ENCODE results near the gene EMC8. TPM values are rescaled to one million over a fixed set of nuclear protein-coding genes. Genes with fewer than 3 reads are reported as not detected.

The EMC8 gene
- total RNA-seq, 1 donor from 2014 or later = 20.0 TPM

DNA sequence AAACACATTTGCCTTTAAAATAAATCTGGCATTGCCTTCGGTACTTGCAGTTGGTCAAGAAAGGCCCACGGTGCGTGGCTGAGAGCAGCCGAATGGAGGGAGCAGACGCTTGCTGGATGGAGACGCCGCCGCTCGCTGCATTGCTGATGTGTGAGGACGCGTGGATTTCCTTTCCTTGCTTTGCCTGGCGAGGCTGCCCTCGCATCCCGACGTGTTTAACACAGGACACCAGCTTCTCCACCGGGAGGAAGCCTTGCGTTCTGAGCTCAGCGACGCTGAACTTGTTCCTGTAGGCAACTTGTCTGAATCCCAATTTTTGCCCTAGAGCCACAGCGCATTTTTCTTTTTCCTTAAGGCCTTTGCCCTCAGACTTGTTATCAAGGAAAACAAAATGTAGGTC lies 45.9 kb upstream of the EMC8 start:
- no peaks in the 10 kb centered on the region for H3K36me3 ChIP-seq
- ATAC-seq (no peak), DNase-seq (no peak)
- H3K27me3 ChIP-seq = peaks cover 5% of the 10 kb centered on the region
- no peak overlapping the region for H3K27ac ChIP-seq
- intact Hi-C loops (cut with DNase I) = no loop called here
- H3K9me3 ChIP-seq = no peaks in the 10 kb centered on the region
- no peak overlapping the region for H3K4me3 ChIP-seq
- peaks cover 7% of the 10 kb centered on the region for H3K4me1 ChIP-seq
- TF ChIP-seq, protein P1, sequence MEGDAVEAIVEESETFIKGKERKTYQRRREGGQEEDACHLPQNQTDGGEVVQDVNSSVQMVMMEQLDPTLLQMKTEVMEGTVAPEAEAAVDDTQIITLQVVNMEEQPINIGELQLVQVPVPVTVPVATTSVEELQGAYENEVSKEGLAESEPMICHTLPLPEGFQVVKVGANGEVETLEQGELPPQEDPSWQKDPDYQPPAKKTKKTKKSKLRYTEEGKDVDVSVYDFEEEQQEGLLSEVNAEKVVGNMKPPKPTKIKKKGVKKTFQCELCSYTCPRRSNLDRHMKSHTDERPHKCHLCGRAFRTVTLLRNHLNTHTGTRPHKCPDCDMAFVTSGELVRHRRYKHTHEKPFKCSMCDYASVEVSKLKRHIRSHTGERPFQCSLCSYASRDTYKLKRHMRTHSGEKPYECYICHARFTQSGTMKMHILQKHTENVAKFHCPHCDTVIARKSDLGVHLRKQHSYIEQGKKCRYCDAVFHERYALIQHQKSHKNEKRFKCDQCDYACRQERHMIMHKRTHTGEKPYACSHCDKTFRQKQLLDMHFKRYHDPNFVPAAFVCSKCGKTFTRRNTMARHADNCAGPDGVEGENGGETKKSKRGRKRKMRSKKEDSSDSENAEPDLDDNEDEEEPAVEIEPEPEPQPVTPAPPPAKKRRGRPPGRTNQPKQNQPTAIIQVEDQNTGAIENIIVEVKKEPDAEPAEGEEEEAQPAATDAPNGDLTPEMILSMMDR (IDR thresholded peaks at IDR 0.05) = no peak

DNA sequence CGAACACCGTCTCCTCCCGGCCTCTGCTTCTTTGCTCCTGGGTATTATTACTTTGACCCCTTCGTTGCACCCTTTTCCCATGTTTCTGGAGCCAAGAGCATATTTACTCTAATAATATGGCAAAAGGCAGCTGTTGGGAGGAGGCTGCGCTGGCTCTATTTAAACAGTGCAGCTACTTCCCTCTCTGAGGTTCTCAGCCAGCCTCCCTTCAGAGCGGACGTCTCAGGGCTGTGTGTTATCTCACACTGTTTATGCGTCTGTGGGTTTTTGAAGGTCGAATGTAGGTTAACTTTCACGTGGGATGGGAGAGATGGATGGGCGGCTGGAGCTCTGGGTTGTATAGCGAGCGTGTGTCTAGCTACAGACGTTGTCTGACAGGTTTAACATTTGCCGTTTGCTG lies 45.4 kb upstream of the EMC8 start:
- H3K27me3 ChIP-seq = peaks cover 5% of the 10 kb centered on the region
- intact Hi-C loops (cut with DNase I) = no loop called here
- no peak overlapping the region for H3K4me3 ChIP-seq
- no peaks in the 10 kb centered on the region for H3K36me3 ChIP-seq
- H3K9me3 ChIP-seq = no peaks in the 10 kb centered on the region
- no peak for DNase-seq
- ATAC-seq = peak; percentile 50
- TF ChIP-seq, protein P1 (IDR thresholded peaks at IDR 0.05) = no peak
- H3K27ac ChIP-seq = no peak overlapping the region
- peaks cover 7% of the 10 kb centered on the region for H3K4me1 ChIP-seq

DNA sequence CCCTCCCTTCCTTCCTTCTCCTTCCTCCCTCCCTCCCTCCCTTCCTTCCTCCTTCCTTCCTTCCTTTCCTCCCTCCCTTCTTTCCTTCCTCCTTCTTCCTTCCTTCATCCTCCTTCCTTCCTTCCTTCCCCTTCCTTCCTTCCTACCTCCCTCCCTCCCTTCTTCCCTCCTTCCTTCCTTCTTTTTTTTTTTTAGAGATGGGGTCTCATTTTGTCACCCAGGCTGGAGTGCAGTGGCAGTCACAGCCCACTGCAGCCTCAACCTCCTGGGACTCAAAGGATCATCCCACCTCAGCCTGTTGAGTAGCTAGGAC lies 44.8 kb upstream of the EMC8 start:
- TF ChIP-seq, protein P1 (IDR thresholded peaks at IDR 0.05) = no peak
- intact Hi-C loops (cut with DNase I) = no loop called here
- H3K27me3 ChIP-seq = peaks cover 5% of the 10 kb centered on the region
- H3K27ac ChIP-seq = no peak overlapping the region
- no peaks in the 10 kb centered on the region for H3K36me3 ChIP-seq
- ATAC-seq (no peak), DNase-seq (no peak)
- no peak overlapping the region for H3K4me3 ChIP-seq
- no peaks in the 10 kb centered on the region for H3K9me3 ChIP-seq
- H3K4me1 ChIP-seq = peaks cover 7% of the 10 kb centered on the region

DNA sequence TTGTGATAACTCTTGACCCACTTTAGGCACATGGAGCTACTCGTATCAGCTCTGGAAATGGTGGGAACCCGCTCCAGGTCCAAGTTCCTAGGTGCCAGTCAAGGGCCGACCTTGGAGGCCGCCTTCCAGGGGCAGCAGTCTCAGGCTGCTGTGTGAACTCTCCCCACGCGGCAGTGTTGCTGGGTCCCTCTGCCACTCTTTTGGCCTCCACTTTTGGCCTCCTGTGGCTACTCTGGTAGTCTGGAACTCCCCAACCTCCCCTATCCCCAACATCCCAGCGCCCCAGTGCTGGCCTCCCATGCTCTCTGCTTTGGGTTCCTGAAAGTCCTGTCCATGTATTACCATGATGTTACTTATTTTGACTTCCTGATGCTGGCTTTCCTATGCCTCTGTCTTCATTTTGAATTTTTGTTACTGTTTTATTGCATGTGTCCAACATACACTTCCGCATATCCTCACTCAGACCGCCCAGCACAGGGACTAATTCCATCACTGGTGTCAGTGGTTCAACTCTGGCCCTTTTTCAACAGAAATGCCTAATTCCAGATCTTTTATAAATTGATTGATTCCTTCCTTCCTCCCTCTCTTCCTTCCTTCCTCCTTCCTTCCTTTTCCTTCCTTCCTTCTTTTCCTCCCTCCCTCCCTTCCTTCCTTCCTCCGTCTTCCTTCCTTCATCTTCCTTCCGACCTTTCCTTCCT lies 44.3 kb upstream of the EMC8 start:
- Histone ChIP-seq H3K9me3 (no peaks in the 10 kb centered on the region), H3K27ac (no peak overlapping the region), H3K4me1 (peaks cover 7% of the 10 kb centered on the region), H3K4me3 (no peak overlapping the region), H3K27me3 (peaks cover 5% of the 10 kb centered on the region), H3K36me3 (no peaks in the 10 kb centered on the region)
- intact Hi-C loops (cut with DNase I) = no loop called here
- DNase-seq (no peak), ATAC-seq (no peak)
- TF ChIP-seq, protein P1 (IDR thresholded peaks at IDR 0.05) = no peak

DNA sequence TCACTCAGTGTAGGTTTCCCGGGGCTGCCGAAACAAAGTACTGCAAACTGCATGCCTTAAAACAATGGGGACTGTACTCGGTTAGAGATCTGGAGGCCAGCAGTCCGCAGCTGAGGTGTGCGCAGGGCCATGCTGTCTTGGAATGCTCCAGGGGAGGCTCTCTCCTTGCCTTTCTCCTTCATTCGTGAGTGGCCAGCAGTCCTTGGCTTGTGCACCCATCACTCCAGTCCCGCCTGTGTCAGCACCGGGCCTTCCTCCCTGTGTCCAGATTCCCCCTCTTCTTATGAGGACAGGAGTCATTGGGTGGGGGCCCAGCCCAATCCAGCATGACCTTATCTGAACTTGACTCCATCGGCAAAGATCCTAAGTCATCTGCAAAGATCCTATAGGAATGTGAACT lies 43.5 kb upstream of the EMC8 start:
- Histone ChIP-seq H3K36me3 (no peaks in the 10 kb centered on the region), H3K9me3 (no peaks in the 10 kb centered on the region), H3K4me1 (peaks cover 7% of the 10 kb centered on the region), H3K4me3 (no peak overlapping the region), H3K27me3 (peaks cover 5% of the 10 kb centered on the region), H3K27ac (no peak overlapping the region)
- no peak for ATAC-seq
- TF ChIP-seq, protein P1 (IDR thresholded peaks at IDR 0.05) = no peak
- intact Hi-C loops (cut with DNase I) = no loop called here
- no peak for DNase-seq

DNA sequence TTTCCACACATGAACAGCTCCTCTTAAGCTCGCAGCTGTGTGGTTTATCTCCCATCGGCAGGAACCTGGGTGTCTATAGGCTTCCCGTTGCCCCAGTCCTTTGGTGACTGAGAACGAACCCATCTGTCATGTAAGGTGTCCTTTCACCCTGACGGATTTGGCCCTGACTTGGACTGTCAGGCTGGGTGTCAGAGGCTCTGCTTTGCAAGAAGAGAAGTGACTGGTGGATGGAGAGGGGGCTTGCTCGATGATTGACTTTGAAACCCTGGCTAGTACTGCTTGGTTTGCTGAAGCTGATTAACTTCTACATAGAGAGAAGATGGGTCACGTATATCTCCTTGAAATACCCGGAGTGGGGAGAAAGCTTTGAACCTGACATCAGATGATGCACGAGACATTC lies 43.1 kb upstream of the EMC8 start:
- H3K4me1 ChIP-seq = peaks cover 7% of the 10 kb centered on the region
- ATAC-seq = no peak
- H3K4me3 ChIP-seq = no peak overlapping the region
- TF ChIP-seq, protein P1 (IDR thresholded peaks at IDR 0.05) = no peak
- peaks cover 5% of the 10 kb centered on the region for H3K27me3 ChIP-seq
- DNase-seq = no peak
- intact Hi-C loops (cut with DNase I) = no loop called here
- no peaks in the 10 kb centered on the region for H3K9me3 ChIP-seq
- H3K36me3 ChIP-seq = no peaks in the 10 kb centered on the region
- H3K27ac ChIP-seq = no peak overlapping the region
